Fibroblast of pulmonary artery (primary cell): ENCODE data around the gene ENKUR.
A peak's percentile ranks its signal among the peaks of the same experiment; 100 is the strongest.

ENCODE experiments used
- DNase-seq: peaks from one replicate; pipeline ENCODE4 v3.0.0-alpha.2; 2010; ENCODE audit warnings: low read depth
- H3K4me3 ChIP-seq: replicated peaks from 2 replicates; pipeline ENCODE4 v1.5.1; 2011; ENCODE audit warnings: low read depth, mild to moderate bottlenecking, control low read depth, low read length, moderate library complexity
- CTCF ChIP-seq: IDR thresholded peaks from 2 replicates; pipeline ENCODE4 v1.5.1; 2011; ENCODE audit warnings: mild to moderate bottlenecking, control low read depth, low read length, inconsistent platforms; ENCODE audit errors: missing control alignments

Gene ENKUR

GRCh38 chr10:24968349-24968748 lies 47.6 kb downstream of the ENKUR start:
- no peak for TF ChIP-seq CTCF
- no peak for DNase-seq
- no peak overlapping the region for H3K4me3 ChIP-seq

- TF ChIP-seq CTCF = no peak
- no peak for DNase-seq
- no peak overlapping the region for H3K4me3 ChIP-seq
These were observed 48.9 kb downstream of the ENKUR start for GRCh38 chr10:24966962-24967481.

GRCh38 chr10:24965051-24965450 lies 50.9 kb downstream of the ENKUR start:
- no peak for DNase-seq
- no peak overlapping the region for H3K4me3 ChIP-seq
- no peak for TF ChIP-seq CTCF

- H3K4me3 ChIP-seq = no peak overlapping the region
- no peak for DNase-seq
- TF ChIP-seq CTCF = no peak
These were observed 52.4 kb downstream of the ENKUR start for GRCh38 chr10:24963521-24964041.

- TF ChIP-seq CTCF = no peak
- DNase-seq = peak; percentile 29
- no peak overlapping the region for H3K4me3 ChIP-seq
These were observed 53.0 kb downstream of the ENKUR start for GRCh38 chr10:24962995-24963394.

GRCh38 chr10:24961582-24961981 lies 54.4 kb downstream of the ENKUR start:
- no peak for DNase-seq
- H3K4me3 ChIP-seq = no peak overlapping the region
- TF ChIP-seq CTCF = no peak

GRCh38 chr10:24959382-24959730 lies 56.6 kb downstream of the ENKUR start:
- no peak overlapping the region for H3K4me3 ChIP-seq
- no peak for TF ChIP-seq CTCF
- DNase-seq = no peak
